ENCODE results near the gene SERPINF2.
A peak's percentile ranks its signal among the peaks of the same experiment; 100 is the strongest.
"Not testable (repeated sequence)": the region's sequence is repeated elsewhere in the genome, so short reads cannot be mapped to it uniquely, and the experiment has no call there.

Gene SERPINF2

DNA sequence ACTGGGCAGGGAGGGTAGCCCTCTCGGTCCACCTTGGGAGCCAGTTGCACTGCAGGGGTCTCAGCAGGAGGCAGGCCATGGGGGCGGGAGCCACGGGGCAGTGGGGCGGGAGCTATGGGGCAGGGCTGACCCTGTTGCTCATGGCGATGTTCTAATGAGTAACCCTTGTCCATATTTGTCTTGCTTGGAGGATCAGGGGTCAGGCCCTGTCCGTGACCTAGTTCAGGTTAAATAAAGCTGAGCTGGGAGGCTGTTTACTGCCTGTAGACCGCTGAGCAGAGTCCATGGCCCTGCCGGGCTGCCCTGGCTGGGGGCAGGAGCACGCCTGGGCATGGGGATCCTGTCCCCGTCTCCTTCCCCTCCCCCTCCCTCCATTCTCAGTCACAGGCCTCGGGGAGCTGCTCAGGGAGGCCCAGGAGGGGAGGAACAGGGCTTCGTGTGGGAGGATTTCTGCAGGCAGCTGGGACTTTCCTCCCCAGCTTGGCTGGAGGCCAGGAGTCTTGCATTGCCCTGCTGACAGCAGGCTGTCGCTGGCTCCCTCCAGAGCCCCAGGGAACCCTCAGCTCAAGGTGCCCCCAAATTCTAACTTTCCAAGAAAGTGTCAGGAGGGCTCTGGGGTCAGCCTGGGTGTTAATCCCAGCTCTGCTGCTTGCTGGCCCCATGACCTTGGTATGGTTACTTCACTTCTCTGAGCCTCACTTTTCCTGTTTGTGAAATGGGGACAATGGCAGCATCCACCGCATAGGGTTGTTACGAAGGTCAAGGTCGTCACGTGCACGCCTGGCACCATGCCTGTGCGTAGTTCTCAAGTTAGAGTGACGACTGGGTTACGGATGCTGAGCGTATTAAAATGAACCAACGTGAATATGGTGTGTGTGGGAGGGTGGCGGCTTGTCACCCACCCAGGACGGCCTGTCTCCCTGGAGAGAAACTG, 6.1 kb upstream of the SERPINF2 start:
- no peak for DNase-seq

DNA sequence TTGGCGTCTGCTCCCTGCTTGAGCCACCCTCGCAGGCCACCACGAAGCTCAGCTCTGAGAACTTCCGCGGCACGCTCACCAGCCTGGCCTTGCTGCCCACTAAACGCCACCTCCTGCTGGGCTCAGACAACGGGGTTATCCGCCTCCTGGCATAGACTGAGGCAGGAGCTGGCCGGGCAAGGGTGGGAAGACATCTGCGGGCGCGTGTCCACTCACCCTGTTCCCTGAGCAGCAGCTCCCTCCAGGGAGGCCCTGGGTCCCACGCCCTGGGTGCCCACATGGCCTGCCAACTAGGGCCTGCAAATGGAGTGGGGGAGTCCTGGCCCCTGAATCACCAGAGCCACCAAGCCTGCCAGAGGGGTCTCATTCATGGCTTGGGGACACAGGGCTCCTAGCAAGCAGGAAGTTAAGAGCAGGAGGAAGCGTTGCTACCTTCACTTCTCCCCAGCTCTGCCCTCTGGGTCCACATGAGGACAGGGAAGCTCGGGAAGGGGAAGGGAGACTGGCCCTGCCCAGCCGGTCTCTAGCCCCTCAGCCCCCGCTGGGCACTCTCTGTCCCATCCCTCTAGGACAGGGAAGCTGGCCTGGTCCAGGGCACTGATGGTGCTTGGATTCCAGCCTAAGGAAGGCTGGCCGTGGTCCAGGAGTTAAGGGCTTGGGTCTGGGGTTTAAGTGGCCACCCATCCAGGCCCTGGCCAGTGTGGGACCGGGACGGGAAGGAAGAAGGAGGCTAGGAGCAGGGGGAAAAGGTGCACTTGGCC, 5.0 kb upstream of the SERPINF2 start:
- no peak for DNase-seq

GRCh38 chr17:1741899-1742298, 772 bp upstream of the SERPINF2 start:
- not testable (repeated sequence) for DNase-seq

- DNase-seq: no peak
These were observed 393 bp downstream of the SERPINF2 start for GRCh38 chr17:1743088-1743439.

GRCh38 chr17:1744551-1745512, 2.2 kb downstream of the SERPINF2 start:
- DNase-seq: no peak

GRCh38 chr17:1745513-1746020, 2.9 kb downstream of the SERPINF2 start:
- no peak for DNase-seq

DNA sequence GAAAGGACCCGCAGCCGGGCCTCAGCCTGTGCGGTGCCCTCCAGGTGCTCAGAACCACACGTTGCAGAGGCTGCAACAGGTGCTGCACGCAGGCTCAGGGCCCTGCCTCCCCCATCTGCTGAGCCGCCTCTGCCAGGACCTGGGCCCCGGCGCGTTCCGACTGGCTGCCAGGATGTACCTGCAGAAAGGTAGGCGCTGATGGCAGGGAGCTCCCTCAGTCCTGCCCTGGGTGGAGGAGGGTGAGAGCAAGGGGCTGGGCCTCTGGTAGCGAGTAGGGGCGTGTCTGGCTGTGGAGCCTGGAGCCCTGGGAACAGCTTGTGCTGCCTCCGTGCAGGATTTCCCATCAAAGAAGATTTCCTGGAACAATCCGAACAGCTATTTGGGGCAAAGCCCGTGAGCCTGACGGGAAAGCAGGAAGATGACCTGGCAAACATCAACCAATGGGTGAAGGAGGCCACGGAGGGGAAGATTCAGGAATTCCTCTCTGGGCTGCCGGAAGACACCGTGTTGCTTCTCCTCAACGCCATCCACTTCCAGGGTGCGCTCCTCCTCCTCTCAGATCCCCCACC, 4.4 kb downstream of the SERPINF2 start:
- no peak for DNase-seq

GRCh38 chr17:1750628-1751027, 8.0 kb downstream of the SERPINF2 start:
- DNase-seq: no peak

DNA sequence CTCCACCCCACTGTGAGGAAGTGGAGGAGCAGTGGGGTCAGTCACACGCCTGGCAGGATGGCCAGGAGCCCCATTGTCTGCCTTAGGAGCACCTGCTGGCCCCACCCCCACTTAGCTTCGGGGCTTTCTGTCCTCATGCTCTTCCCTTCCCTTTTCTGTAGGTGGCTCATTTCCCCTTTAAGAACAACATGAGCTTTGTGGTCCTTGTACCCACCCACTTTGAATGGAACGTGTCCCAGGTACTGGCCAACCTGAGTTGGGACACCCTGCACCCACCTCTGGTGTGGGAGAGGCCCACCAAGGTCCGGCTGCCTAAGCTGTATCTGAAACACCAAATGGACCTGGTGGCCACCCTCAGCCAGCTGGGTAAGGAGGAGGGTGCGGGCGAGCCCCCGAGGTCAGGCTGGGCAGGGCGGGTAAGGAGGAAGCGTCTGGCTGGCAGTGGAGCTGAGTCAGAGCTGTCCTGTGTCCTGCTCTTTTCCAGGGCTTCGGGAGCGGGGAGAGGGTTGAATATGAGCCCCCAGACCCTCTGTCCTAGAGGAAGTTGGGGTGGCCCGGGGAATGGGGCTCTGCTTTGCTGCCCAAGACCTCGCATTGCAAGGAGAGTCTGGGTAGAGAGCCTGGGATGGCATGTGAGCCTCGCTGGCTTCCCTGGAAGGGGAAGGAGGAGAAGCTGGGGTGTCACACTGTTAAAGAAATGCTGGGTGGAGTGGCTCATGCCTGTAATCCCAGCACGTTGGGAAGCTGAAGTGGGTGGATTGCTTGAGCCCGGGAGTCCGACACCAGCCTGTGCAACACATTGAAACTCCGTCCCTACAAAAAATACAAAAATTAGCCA, 10.0 kb downstream of the SERPINF2 start:
- peak; percentile 13 to 19 for DNase-seq

DNA sequence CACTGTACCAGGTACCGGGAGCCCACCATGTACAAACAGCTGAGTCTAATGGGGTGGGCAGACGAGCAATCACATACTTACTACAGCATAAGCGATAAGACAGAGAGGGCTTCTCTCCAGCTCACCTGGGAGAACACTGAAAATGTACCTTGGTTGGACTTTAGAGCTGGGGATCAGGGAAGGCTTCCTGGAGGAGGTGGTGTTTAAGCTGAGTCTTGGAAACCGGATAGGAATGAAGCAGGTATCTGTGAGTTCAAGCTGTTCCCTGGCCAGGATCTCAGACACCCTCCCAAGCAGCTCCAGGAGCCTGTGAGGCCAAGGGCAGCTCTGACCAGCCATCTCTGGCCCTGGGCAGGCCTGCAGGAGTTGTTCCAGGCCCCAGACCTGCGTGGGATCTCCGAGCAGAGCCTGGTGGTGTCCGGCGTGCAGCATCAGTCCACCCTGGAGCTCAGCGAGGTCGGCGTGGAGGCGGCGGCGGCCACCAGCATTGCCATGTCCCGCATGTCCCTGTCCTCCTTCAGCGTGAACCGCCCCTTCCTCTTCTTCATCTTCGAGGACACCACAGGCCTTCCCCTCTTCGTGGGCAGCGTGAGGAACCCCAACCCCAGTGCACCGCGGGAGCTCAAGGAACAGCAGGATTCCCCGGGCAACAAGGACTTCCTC, 11.2 kb downstream of the SERPINF2 start:
- no peak for DNase-seq

- DNase-seq: no peak
These were observed 11.9 kb downstream of the SERPINF2 start for GRCh38 chr17:1754430-1755112.

DNA sequence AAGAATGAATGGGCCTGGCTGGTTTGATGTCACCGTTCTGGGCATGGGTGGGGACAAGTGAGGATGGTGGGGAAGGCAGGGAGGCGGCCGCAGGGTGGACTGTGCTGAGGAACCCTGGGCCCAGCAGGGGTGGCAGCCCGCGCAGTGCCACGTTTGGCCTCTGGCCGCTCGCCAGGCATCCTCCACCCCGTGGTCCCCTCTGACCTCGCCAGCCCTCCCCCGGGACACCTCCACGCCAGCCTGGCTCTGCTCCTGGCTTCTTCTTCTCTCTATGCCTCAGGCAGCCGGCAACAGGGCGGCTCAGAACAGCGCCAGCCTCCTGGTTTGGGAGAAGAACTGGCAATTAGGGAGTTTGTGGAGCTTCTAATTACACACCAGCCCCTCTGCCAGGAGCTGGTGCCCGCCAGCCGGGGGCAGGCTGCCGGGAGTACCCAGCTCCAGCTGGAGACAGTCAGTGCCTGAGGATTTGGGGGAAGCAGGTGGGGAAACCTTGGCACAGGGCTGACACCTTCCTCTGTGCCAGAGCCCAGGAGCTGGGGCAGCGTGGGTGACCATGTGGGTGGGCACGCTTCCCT, 12.7 kb downstream of the SERPINF2 start:
- DNase-seq: no peak

DNA sequence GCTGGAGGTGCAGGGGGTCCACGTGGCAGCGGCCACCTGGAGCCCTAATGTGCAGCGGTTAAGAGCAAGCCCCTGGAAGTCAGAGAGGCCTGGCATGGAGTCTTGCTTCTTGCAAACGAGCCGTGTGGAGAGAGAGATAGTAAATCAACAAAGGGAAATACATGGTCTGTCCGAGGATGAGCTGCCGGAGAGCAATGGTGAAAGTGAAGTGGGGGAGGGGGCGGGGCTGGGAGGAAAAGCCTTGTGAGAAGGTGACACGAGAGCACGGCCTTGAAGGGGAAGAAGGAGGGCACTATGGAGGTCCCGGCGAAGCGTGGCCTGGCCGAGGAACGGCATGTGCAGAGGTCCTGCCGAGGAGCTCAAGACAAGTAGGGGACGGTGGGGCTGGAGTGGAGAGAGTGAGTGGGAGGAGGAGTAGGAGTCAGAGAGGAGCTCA, 13.2 kb downstream of the SERPINF2 start:
- no peak for DNase-seq

GRCh38 chr17:1758807-1759206, 16.1 kb downstream of the SERPINF2 start:
- no peak for DNase-seq

DNA sequence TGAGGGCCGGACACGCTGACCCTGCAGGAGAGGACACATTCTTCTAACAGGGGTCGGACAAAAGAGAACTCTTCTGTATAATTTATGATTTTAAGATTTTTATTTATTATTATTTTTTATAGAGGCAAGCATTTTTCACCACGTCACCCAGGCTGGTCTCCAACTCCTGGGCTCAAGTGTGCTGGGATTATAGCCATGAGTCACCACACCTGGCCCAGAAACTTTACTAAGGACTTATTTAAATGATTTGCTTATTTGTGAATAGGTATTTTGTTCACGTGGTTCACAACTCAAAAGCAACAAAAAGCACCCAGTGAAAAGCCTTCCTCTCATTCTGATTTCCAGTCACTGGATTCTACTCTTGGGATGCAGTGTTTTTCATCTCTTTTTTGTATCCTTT, 16.9 kb downstream of the SERPINF2 start:
- no peak for DNase-seq

GRCh38 chr17:1762233-1762900, 19.7 kb downstream of the SERPINF2 start:
- no peak for DNase-seq

DNA sequence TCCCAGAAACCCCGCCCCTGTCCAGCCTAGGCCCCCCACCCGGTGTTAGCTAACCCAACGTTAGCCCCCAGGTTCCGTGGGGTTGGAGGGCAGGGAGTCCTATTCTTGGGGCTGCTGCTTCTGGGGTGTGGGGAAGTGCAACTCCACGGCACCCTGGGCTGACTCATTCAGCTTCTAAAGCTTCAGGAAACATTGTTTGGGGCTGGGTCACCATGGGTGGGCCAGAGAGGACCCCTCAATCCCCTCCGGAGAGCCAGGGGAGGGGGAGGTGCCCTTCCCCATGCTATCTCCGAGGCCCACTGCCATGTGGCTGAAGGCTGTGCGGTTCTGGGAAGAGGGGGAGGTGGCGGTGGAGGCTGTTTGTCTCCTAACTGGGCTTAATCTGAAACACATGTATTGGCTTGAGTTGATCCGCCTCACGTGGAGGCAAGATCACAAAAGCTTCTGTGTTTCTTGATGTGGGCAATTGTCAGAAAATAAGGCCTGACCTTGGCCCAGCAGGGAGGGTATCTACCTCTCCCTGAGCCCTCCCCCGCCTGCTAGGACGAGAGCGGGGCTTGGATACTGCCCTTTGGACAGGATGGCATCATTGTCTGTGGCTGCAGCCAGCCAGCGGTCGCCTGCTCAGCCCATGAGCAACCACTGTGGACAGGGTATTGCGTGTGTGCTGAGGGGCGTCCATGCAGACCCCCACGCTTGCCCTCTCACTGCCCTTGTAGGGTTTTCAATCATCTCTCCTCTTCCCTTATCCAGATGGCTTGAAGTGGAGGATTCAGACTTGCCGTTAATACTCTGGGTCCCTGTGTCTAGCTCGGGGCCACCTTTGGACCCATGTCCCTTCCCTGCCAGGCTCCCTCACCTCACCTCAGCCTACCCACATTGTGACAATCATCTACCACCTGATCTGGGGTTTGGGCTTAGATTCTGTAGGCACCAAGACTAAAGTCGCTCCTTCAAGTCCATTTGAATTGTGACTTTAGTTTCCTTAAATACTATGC, 20.5 kb downstream of the SERPINF2 start:
- no peak for DNase-seq

GRCh38 chr17:1764284-1764683, 21.6 kb downstream of the SERPINF2 start:
- peak; percentile 13 to 27 for DNase-seq
